Limb (tissue), 2 donors: ENCODE results near the gene PLSCR3.
"Not testable (repeated sequence)": the region's sequence is repeated elsewhere in the genome, so short reads cannot be mapped to it uniquely, and the experiment has no call there.

ENCODE experiments used
- DNase-seq, 2 donors: peaks; one replicate each; pipeline ENCODE4 v3.0.0-alpha.2; 2016; ENCODE audit errors: extremely low spot score in 2 of 2

PLSCR3 gene

DNA sequence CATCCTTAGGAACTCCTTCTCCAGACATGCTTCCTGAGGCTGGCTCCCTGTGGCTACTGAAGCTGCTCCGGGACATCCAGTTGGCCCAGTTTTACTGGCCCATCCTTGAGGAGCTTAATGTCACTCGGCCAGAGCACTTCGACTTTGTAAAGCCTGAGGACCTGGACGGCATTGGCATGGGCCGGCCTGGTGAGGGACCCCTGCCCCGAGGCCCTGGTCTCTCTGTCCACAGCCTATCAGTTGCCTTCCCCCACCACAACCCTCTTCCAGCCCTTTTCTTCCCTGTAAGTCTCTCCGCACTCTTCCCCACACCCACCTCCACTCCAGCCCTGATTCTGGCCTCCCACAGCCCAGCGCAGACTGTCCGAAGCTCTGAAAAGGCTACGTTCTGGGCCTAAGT is 11.4 kb downstream of the PLSCR3 start:
- no peak for DNase-seq

DNA sequence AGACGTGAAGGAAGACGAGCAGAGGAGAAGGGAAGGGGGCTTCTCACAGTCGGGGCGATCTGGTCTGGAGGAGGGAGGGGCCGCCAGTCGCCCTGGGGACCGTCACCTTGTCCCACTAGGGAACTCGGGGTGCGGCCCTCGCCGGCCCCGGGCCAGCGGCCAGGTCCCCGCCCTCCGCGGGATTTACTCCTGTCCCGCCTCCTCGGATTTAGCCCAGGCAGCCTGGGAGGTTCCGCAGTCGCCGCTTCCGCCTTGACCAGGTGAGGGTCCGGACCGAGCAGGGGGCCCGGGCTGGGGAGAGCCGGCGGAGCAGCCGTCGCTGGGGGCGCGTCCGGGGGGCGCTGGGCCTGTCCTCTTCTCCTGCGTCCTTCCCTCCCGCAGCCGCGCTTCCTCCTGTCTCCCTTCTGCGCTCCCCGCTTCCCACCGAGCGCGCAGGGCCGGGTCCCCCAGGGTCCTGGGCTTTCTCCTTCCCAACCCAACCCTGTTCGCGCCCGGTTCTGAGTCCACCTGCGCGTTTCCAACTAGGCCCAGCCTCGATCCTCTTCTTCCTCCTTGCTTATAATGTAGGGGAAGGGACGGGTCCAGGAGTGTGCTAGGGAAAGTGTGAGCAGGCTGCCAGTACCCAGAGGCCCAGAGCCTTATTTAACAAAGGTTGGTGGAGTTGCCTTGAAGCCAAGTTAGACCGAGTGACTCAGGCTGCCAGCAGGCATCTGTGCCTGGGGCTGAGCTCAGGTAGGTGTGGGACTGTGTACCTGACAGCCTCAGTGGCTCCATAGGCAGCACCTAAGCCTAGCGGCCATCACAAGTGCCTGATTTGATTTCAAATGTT is 13.3 kb downstream of the PLSCR3 start, which contains the start of gene TNK1:
Gene TNK1, plus strand, starts transcription at position 235 of the 829 bp plus-strand sequence. CDS start 1,838 bp downstream, outside the sequence.
- no peak for DNase-seq

DNA sequence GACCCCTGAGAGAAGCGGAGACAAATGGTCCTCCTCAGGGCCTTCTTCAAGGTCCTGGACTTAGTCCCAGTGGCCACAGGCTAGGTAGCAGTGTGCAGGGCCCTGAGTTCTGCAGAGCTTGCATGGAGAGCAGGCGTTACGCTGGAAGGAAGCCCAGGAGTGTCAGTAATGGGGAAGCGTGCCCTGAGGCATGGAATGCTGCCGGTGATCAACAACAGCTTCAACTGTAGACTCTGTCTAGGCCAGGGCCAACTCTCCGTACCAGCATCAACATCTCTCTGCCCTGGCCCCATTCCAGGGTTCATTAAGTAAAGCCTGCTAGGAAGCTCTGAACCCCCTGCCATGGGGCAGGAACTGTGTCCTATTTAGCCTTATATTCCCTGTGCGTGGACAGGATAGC is 14.0 kb downstream of the PLSCR3 start:
- peak in 1 of 2 donors; percentile 43 for DNase-seq

DNA sequence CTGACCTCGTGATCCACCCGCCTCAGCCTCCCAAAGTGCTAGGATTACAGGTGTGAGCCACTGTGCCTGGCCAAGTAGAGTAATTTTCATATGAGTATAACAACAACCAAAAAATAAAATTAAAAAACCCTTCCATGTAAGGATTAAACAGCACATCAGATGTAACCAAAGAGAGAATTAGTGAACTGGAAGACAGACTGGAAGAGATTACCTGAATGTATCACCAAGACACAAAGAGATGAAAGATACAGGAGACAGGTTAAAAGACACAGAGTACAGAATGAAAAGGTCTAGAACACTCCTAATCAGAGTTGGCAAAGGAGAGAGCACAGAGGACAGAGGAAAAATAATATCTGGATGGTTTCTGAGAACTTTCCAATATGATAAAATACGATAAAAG is 15.2 kb downstream of the PLSCR3 start:
- DNase-seq = no peak

DNA sequence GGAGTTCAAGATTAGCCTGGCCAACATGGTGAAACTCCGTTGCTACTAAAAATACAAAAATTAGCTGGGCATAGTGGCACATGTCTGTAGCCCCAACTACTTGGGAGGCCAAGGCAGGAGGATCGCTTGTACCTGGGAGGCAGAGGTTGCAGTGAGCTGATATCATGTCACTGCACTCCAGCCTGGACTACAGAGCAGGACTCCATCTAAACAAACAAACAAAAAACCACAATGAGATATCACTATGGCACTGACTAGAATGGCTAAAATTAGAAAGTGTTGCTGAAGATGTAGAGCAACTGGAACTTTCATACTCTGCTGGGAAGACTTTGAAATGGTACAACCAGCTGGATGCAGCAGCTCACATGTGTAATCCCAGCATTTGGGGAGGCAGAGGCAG is 20.0 kb downstream of the PLSCR3 start:
- DNase-seq = no peak

DNA sequence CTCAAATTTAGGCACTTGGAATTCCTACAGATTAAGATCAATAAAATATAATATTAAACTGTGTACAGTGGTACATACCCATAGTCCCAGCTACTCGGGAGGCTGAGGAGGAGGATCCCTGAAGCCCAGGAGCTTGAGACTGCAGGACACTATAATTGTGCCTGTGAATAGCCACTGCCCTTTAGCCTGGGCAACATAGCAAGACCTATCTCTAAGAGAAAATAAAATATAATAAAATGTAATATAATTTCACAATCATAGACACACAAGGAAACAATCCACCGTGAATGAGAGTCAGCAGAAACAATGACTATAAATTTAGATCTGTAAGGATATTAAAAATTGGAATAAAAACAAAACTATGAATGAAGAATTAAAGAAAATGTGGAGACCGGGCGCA is 23.5 kb downstream of the PLSCR3 start:
- no peak for DNase-seq

DNA sequence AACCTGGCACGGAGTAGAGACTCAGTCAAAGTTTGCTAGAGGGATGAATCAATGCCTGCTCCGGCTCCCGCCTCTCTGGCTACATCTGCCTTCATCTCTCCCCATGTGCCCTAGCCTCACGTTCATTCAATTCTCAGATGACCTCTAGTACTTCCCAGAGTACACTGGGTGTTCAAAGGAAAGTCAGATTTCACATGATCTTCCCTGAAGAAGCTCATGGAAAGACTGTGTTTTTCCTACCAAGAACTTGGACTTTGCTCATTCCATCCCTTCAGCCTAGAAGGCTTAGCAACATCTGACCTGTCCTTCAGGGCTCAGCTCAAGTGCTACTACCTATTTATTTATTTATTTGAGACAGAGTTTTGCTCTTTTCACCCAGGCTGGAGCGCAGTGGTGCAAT is 24.5 kb downstream of the PLSCR3 start:
- DNase-seq = no peak

DNA sequence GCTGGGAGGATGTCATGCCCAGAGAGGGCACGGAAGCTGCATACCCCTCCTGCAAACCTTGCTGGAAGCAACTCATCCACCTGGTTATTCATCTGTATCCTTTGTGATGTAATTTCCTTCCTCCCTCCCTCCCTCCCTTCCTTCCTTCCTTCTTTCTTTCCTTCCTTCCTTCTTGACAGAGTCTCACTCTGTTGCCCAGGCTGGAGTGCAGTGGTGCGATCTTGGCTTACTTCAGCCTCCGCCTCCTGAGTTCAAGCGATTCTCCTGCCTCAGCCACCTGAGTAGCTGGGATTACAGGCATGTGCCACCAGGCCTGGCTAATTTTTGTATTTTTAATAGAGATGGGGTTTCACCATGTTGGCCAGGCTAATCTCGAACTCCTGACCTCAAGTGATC is 25.7 kb downstream of the PLSCR3 start:
- not testable (repeated sequence) for DNase-seq

DNA sequence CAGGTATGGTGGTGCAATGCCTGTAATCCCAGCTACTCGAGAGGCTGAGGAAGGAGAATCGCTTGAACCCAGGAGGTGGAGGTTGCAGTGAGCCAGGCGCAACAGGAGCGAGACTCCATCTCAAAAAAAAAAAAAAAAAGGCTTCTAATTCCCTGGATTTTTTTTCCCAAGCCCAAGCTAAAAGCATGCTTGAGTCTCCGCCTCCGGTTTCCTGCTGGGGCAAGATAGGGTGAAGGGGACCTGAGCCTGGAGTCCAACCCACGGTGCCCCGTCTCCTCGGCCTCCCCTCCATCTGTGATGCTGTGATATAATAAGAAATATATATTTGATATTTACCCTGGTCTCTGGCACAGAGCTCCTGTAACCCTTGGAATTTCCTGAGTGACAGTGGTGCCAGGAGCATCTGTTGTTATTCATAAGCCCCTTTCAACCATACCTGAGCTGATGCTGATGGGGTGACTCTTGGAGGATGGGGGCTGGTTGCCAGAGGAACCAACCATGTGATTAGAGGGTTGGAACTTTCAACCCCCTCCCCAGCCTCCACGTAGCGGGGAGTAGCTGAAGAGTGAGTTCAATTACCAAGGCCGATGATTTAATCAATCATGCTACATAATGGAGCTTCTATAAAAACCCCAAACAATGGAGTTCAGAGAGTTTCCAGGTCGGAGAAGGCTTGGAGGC is 26.3 kb downstream of the PLSCR3 start:
- DNase-seq = no peak

DNA sequence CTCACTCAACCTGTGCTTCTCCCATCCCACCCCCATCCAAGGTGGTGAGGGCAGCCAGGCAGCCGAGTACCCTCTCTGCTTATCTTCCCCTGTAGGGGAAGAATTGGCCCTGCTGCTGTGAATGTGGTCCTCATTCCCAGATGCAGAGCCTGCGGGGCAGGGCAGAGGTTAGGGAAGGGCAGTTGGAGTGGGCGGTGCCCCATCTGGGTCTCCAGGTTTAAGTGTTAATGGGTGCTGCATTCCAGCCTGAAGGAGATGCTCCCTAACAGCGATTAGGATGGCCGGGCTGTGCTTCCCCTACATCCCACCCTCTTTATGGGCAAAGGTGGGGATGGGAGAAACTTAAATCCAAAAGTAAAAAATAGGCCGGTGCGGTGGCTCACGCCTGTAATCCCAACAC is 27.2 kb downstream of the PLSCR3 start:
- DNase-seq = no peak

DNA sequence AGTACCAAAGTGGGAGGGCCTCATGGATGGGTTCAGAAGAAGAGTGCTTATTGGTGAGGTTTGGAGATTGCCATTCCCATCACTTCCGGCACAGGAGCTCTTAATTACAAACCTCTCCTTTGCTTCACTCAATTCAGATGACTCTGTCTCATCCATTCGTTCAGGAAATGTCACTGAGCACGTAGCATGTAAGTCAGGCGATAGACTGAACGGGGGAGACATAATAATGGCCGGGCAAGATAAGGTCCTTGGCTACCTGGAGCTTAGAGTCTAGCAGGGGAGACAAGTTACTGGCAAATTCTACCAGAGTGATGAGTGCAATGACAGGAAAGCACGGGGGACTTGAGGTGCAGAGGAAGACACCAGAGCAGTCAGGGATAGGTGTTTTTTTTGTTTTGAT is 28.4 kb downstream of the PLSCR3 start:
- not testable (repeated sequence) for DNase-seq

DNA sequence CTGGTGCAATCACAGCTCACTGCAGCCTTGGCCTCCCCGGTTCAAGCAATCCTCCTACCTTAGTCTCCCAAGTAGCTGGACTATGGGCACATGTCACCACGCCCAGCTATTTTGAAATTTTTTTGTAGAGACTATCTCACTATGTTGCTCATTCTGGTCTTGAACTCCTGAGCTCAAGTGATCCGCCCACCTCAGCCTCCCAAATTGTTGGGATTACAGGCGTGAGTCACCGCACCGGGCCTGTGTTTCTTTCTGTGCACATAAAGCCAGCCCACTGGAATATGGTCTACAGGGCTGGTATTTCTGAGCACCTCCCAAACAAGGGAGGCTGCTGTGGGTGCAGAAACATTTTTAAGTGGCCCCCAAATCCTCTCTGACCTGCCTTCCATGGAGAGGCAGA is 31.0 kb downstream of the PLSCR3 start:
- no peak for DNase-seq

DNA sequence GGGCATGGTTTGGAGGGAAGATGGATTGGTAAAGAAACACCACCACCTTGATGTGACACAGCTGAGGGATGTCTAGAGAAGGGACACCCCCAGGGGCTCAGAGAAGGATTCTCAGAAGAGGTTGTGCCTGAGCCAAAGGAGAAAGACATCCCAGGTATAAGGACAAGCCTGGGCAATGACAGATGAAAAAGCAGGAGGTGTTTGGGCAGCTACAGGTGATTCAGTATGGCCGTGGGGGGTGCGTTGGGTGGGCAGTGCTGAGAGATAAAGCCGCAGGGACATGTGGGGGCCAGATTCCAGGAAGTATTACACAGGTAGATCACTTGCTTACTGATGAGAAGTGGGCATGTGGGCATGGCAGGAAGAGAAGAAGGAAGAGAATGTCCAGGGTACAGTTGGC is 32.4 kb downstream of the PLSCR3 start:
- no peak for DNase-seq

DNA sequence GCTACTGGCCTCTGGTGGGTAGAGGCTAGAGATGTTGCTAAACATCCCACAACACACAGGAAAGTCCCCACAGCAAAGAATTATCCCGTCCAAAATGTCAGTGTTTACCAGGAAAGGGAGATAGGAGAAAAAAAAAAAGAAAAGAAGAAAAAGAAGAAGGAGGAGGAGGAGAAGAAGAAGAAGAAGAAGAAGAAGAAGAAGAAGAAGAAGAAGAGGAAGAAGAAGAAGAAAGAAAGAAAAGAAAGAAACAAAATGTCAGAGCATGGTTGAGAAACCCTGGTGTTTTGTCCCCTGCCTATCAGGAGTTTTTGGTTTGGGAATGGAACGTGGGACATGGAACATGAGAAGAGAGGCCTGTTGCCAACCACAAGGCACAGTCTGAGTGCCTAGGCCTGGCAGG is 36.9 kb downstream of the PLSCR3 start:
- no peak for DNase-seq

DNA sequence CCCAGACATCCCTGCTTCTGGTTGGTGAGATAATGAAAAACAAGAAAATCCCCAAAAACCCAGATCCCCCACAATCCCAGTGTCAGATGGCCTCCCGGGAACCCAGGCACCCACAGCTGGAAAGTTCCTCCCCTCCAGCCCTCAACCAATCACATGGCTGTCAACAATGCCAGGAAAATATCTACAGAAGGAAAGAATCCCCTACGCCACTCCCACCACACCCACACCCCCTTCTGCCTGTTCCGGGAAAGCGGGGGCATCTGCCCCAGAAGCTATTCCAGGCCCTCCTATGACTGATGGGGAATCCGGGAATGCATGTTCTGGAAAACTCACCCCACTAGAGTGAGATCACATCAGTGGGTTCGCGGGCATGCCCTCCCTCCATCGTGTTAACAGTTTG is 37.6 kb downstream of the PLSCR3 start:
- DNase-seq = no peak

DNA sequence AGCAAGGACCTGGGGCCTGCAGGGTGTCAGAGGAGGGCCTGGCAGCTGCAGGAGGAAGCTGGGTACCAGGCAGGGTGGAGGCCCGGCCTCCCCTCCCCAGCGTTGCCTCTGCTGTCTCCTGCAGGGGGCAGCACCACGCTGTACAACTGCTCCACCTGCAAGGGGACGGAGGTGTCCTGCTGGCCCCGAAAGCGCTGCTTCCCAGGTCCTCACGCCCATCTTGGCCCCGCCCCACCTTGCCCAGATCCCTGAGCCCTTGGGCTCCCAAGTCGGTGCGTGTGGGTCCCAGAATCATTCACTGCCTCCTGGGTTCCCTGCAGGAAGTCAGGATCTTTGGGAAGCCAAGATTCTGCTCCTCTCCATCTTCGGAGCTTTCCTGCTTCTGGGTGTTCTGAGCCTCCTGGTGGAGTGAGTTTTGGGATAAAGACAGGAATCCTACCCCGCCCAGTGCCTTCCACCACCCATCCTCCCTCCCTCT is 38.2 kb downstream of the PLSCR3 start:
- peak; percentile 58 to 82 for DNase-seq

DNA sequence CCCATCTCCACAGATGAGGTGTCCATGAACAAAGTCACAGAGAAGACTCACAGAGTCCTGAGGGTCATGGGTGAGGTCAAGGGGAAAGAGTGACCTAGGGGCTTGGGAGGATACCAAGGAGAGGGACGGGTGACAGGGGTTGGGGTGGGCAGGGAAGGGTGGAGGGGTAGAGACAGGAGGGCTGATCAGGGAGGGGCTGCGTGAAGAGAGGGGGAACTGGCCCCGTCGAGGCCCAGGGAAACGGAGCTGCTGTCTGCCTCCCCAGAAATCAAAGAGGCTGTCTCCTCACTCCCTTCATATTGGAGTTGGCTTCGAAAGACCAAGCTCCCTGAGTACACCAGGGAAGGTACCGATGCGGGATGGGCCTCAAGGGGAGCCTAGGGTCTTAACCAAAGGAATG is 38.8 kb downstream of the PLSCR3 start:
- no peak for DNase-seq

DNA sequence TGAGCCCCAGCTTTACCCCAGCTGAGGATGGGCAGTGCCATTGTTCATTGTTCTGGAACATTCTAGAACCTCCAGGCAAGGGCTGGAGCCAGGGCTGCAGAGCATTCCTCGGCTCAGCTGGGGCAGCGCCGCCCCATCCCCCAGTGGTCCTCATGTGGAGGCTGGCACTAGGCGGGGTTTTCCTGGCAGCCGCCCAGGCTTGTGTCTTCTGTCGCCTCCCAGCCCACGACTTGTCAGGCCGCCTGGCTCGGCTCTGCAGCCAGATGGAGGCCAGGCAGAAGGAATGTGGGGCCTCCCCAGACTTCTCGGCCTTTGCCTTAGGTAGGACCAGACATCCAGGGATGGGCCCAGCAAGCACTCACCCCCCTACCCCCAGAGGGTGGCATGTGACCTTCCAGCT is 39.3 kb downstream of the PLSCR3 start, which contains the start of gene TMEM95:
Gene TMEM95, plus strand, starts transcription at position 104 of the 400 bp plus-strand sequence. Its CDS starts 49 bp downstream, at position 153.
- peak in 1 of 2 donors; percentile 70 for DNase-seq

DNA sequence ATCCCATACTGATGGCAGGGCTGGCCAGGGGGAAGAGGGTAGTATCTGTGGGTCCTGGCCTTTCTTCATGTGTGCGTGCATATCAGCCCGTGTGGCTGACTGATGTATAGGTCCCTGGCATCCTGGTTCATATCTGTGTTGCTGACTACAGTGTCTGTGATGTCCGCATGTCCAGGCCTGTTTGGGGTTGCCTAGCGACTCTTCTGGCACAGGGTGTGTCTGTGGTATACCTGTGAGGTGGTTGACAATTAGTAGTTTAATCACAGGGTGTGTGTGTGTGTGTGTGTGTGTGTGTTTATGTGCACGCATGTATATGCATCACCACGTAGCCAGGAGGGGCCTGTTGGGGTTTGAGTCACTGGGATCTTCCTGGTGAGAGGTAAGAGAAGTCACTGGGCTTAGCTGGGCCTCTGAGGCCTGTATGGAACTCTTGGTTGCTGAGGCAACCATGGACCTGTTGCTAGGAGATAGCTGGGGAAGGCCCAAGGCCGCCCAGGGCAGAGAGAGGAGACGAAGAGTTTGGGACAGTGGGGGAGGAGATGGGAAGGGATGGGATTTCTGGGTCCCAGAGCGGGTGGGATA is 40.0 kb downstream of the PLSCR3 start:
- no peak for DNase-seq

DNA sequence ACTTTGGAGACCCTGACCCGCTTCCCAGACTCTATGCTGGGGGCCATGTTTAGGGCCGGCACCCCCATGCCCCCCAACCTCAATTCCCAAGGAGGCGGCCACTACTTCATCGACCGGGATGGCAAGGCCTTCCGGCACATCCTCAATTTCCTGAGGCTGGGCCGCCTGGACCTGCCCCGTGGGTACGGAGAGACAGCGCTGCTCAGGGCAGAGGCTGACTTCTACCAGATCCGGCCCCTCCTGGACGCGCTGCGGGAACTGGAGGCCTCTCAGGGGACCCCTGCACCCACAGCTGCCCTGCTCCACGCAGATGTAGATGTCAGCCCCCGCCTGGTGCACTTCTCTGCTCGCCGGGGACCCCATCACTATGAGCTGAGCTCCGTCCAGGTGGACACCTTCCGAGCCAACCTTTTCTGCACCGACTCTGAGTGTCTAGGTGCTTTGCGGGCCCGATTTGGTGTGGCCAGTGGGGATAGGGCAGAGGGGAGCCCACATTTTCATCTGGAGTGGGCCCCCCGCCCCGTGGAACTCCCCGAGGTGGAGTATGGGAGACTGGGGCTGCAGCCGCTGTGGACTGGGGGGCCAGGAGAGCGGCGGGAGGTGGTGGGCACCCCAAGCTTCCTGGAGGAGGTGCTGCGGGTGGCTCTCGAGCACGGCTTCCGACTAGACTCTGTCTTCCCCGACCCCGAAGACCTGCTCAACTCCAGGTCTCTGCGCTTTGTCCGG is 41.3 kb downstream of the PLSCR3 start:
- no peak for DNase-seq

DNA sequence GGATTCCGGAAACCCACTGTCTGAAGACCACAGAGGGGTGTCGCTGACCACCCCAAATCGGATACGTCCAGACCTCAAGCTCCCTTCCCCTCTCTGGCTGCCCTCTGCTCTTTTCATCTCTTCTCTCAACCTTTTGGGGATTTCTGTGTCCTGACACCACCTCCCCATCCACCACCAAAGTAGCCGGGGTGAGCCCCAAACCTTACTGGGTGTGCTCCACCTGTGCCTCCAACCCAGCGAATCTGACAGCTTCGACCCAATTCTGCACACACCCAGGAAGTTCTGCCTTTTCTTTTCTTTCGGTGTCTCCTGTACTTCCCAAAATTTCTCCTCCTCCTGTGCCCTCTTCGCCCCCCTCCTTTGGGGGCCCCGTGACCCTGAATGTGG is 41.8 kb downstream of the PLSCR3 start:
- DNase-seq = no peak
